ENCODE data around the gene GAGE10. TPM values are rescaled to one million over a fixed set of nuclear protein-coding genes. Genes with fewer than 3 reads are reported as not detected.

The GAGE10 gene
- total RNA-seq, 4 donors from 2014 or later = not detected

GRCh38 chrX:49282647-49283011 lies 20.8 kb upstream of the GAGE10 start:
- no peaks in the 10 kb centered on the region for H3K27me3 ChIP-seq
- peak; percentile 43 for ATAC-seq
- TF ChIP-seq POLR2A (IDR thresholded peaks at IDR 0.05) = no peak
- TF ChIP-seq CTCF (IDR thresholded peaks at IDR 0.05) = peak in 2 of 4 experiments; percentile 4 to 49
- H3K4me1 ChIP-seq = no peaks in the 10 kb centered on the region
- H3K9me3 ChIP-seq = no peaks in the 10 kb centered on the region
- peaks cover 0 to 9% of the 10 kb centered on the region in 2 donors for H3K36me3 ChIP-seq
- WGBS, 2 donors (ENCODE audit: low coverage in 1 of 2) = 9 to 18% methylated on average over 7 to 9 of the region's 11 CpGs
- no peak overlapping the region for H3K4me3 ChIP-seq
- no peak overlapping the region for H3K27ac ChIP-seq

- no peak for TF ChIP-seq POLR2A (IDR thresholded peaks at IDR 0.05)
- TF ChIP-seq EP300 (IDR thresholded peaks at IDR 0.05) = no peak
- no peak for TF ChIP-seq POLR2AphosphoS5 (IDR thresholded peaks at IDR 0.05)
- no peak for TF ChIP-seq CTCF (IDR thresholded peaks at IDR 0.05)
- 56 to 86% methylated on average over 1 of the region's 3 CpGs for WGBS, 2 donors (ENCODE audit: low coverage in 1 of 2)
- H3K27me3 ChIP-seq = no peaks in the 10 kb centered on the region
Observed at GRCh38 chrX:49284212-49284611, 19.2 kb upstream of the GAGE10 start.

DNA sequence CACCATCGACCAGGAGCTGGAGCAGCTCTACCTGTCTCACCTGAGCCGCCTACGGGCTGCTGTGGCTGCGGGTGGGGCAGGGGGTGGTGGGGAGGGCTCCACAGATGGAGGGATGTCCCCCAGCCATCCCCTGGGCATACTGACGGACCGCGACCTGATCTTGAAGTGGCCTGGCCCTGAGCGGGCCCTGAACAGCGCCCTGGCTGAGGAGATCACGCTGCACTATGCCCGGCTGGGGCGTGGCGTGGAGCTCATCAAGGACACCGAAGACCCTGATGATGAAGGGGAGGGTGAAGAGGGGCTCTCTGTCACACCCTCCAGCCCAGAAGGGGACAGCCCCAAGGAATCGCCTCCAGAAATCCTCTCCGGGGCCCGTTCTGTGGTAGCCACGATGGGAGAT lies 17.3 kb upstream of the GAGE10 start:
- Histone ChIP-seq H3K4me1 (no peaks in the 10 kb centered on the region), H3K36me3 (peaks cover 0 to 9% of the 10 kb centered on the region in 2 donors), H3K4me3 (no peak overlapping the region), H3K27ac (no peak overlapping the region), H3K9me3 (no peaks in the 10 kb centered on the region), H3K27me3 (no peaks in the 10 kb centered on the region)
- 98% methylated on average over 6 of the region's 18 CpGs; no CpG with 5 or more reads in 1 of the 2 donors for WGBS, 2 donors (ENCODE audit: low coverage in 1 of 2)
- no peak for ATAC-seq
- TF ChIP-seq POLR2AphosphoS5 (IDR thresholded peaks at IDR 0.05) (no peak), POLR2A (IDR thresholded peaks at IDR 0.05) (no peak), EP300 (IDR thresholded peaks at IDR 0.05) (no peak), CTCF (IDR thresholded peaks at IDR 0.05) (no peak)

More at GRCh38 chrX:49284212-49284611, 19.2 kb upstream of the GAGE10 start:
- Histone ChIP-seq H3K4me3 (no peak overlapping the region), H3K4me1 (no peaks in the 10 kb centered on the region), H3K9me3 (no peaks in the 10 kb centered on the region), H3K27ac (no peak overlapping the region), H3K36me3 (peaks cover 0 to 9% of the 10 kb centered on the region in 2 donors)
- ATAC-seq = no peak

DNA sequence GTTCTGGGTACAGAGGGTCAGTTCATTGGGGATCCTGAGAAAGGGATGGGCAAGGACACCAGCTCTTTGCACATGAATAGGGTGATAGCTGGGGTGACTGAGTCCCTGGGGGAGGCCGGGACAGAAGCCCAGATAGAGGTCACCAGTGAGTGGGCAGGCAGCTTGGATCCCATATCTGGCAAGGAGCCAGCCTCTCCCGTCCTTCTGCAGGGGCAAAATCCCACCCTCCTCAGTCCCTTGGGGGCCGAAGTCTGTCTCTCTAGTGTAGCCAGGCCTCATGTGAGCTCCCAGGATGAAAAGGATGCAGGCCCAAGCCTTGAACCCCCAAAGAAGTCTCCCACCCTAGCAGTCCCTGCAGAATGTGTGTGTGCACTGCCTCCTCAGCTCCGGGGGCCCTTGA lies 16.9 kb upstream of the GAGE10 start:
- Histone ChIP-seq H3K4me3 (no peak overlapping the region), H3K9me3 (no peaks in the 10 kb centered on the region), H3K27ac (no peak overlapping the region), H3K27me3 (no peaks in the 10 kb centered on the region), H3K36me3 (peaks cover 0 to 9% of the 10 kb centered on the region in 2 donors), H3K4me1 (no peaks in the 10 kb centered on the region)
- WGBS, 2 donors (ENCODE audit: low coverage in 1 of 2) = no CpG with 5 or more reads among the region's 4 CpGs
- TF ChIP-seq CTCF (IDR thresholded peaks at IDR 0.05) (no peak), POLR2AphosphoS5 (IDR thresholded peaks at IDR 0.05) (no peak), EP300 (IDR thresholded peaks at IDR 0.05) (no peak), POLR2A (IDR thresholded peaks at IDR 0.05) (no peak)
- no peak for ATAC-seq

GRCh38 chrX:49287665-49288064 lies 15.8 kb upstream of the GAGE10 start:
- Histone ChIP-seq H3K4me1 (peaks cover 0 to 7% (median 0%) of the 10 kb centered on the region in 3 donors), H3K36me3 (peaks cover 0 to 9% of the 10 kb centered on the region in 2 donors), H3K9me3 (no peaks in the 10 kb centered on the region), H3K27me3 (no peaks in the 10 kb centered on the region), H3K4me3 (no peak overlapping the region), H3K27ac (no peak overlapping the region)
- TF ChIP-seq POLR2AphosphoS5 (IDR thresholded peaks at IDR 0.05) (no peak), EP300 (IDR thresholded peaks at IDR 0.05) (no peak), CTCF (IDR thresholded peaks at IDR 0.05) (no peak), POLR2A (IDR thresholded peaks at IDR 0.05) (no peak)
- 40% methylated on average over 1 of the region's 1 CpG; no CpG with 5 or more reads in 1 of the 2 donors for WGBS, 2 donors (ENCODE audit: low coverage in 1 of 2)
- ATAC-seq = no peak

Measured in gastroesophageal sphincter (tissue), 4 donors.